Measurements from ENCODE around the gene IDUA.
"Not testable (repeated sequence)": the region's sequence is repeated elsewhere in the genome, so short reads cannot be mapped to it uniquely, and the experiment has no call there.

- not testable (repeated sequence) for TF ChIP-seq CTCF (IDR thresholded peaks at IDR 0.05); EZH2 (IDR thresholded peaks at IDR 0.05; ENCODE audit: borderline replicate concordance, insufficient read depth, low read depth, low read length, poor library complexity, severe bottlenecking)
These were observed 59.8 kb downstream of the IDUA start for GRCh38 chr4:1046581-1047011.

Data from B cell (primary cell).